Measurements from ENCODE around the gene POU2AF3. TPM values are rescaled to one million over a fixed set of nuclear protein-coding genes. Genes with fewer than 3 reads are reported as not detected.

POU2AF3 gene
- total and polyA plus RNA-seq, 2 of the 4 experiments (the other 2 are of a cell fraction) = 0.17 TPM; not detected in 1

DNA sequence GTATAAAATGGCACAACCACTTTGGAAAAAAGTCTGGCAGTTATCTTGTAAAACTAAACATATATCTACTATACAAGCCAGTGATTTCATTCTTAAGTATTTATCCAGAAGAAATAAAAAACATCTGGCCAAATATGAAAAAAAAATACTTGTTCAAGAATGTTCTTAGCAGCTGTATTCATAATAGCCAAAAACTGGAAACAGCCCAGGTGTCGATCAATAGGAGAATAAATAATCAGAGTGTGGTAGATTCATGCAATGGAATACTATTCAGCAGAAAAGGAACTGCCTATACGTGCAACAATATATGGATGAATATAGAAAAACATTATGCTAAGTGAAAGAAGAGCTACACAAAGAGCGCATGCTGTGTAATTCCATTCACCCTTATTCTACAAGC, 44.0 kb downstream of the POU2AF3 start:
- no peak overlapping the region for H2BK20ac ChIP-seq (ENCODE audit: low read depth, low read length)
- H4K5ac ChIP-seq (ENCODE audit: low read depth, low read length) = no peak overlapping the region
- H3K4ac ChIP-seq (ENCODE audit: low read depth, low read length) = no peak overlapping the region
- H3K4me2 ChIP-seq (ENCODE audit: low read depth, low read length) = no peak overlapping the region
- no peak overlapping the region for H4K91ac ChIP-seq (ENCODE audit: insufficient read depth, low read depth, low read length)
- H3K14ac ChIP-seq (replicated peaks; ENCODE audit: low read depth, low read length) = no peak overlapping the region
- H3K27ac ChIP-seq (ENCODE audit: insufficient read depth, low read length) = no peak overlapping the region
- H4K8ac ChIP-seq (ENCODE audit: low read depth in 2 of 2, low read length in 2 of 2) = no peak overlapping the region
- no peak overlapping the region for H2BK5ac ChIP-seq (ENCODE audit: low read depth, low read length, poor library complexity, severe bottlenecking)
- no peaks in the 10 kb centered on the region for H3K79me1 ChIP-seq (ENCODE audit: low read depth in 1 of 2, low read length in 2 of 2)
- POLR2A ChIA-PET (ENCODE audit: unreplicated experiment) = no interaction called here
- TF ChIP-seq RFX5 (IDR thresholded peaks at IDR 0.05; ENCODE audit: low read depth, low read length) (no peak), FOS (IDR thresholded peaks at IDR 0.05; ENCODE audit: low read depth, low read length) (no peak), POLR2A (IDR thresholded peaks at IDR 0.05; ENCODE audit: low read depth, low read length) (no peak), MAZ (IDR thresholded peaks at IDR 0.05; ENCODE audit: borderline replicate concordance, low read depth, low read length) (no peak), MXI1 (IDR thresholded peaks at IDR 0.05; ENCODE audit: borderline replicate concordance, low read depth, low read length) (no peak), CEBPB (IDR thresholded peaks at IDR 0.05; ENCODE audit: low read depth, low read length) (no peak), RAD21 (IDR thresholded peaks at IDR 0.05; ENCODE audit: low read length) (no peak), CHD1 (IDR thresholded peaks at IDR 0.05; ENCODE audit: low read depth, low read length) (no peak), MAFK (IDR thresholded peaks at IDR 0.05; ENCODE audit: low read depth, low read length) (no peak), BHLHE40 (IDR thresholded peaks at IDR 0.05; ENCODE audit: low read depth, low read length) (no peak)
- TF ChIP-seq, protein P1, sequence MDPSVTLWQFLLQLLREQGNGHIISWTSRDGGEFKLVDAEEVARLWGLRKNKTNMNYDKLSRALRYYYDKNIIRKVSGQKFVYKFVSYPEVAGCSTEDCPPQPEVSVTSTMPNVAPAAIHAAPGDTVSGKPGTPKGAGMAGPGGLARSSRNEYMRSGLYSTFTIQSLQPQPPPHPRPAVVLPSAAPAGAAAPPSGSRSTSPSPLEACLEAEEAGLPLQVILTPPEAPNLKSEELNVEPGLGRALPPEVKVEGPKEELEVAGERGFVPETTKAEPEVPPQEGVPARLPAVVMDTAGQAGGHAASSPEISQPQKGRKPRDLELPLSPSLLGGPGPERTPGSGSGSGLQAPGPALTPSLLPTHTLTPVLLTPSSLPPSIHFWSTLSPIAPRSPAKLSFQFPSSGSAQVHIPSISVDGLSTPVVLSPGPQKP (IDR thresholded peaks at IDR 0.05; ENCODE audit: borderline replicate concordance, low read depth, low read length) = no peak
- TF ChIP-seq, protein P2, sequence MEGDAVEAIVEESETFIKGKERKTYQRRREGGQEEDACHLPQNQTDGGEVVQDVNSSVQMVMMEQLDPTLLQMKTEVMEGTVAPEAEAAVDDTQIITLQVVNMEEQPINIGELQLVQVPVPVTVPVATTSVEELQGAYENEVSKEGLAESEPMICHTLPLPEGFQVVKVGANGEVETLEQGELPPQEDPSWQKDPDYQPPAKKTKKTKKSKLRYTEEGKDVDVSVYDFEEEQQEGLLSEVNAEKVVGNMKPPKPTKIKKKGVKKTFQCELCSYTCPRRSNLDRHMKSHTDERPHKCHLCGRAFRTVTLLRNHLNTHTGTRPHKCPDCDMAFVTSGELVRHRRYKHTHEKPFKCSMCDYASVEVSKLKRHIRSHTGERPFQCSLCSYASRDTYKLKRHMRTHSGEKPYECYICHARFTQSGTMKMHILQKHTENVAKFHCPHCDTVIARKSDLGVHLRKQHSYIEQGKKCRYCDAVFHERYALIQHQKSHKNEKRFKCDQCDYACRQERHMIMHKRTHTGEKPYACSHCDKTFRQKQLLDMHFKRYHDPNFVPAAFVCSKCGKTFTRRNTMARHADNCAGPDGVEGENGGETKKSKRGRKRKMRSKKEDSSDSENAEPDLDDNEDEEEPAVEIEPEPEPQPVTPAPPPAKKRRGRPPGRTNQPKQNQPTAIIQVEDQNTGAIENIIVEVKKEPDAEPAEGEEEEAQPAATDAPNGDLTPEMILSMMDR (conservative IDR thresholded peaks at IDR 0.05; ENCODE audit: low read depth, low read length) = no peak
- TF ChIP-seq, protein P3, sequence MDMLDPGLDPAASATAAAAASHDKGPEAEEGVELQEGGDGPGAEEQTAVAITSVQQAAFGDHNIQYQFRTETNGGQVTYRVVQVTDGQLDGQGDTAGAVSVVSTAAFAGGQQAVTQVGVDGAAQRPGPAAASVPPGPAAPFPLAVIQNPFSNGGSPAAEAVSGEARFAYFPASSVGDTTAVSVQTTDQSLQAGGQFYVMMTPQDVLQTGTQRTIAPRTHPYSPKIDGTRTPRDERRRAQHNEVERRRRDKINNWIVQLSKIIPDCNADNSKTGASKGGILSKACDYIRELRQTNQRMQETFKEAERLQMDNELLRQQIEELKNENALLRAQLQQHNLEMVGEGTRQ (IDR thresholded peaks at IDR 0.05; ENCODE audit: low read depth, low read length) = no peak
- dilution Hi-C loops (cut with HindIII; ENCODE audit: low sequenced_read_pairs, unreplicated experiment) = no loop called here
- no peak overlapping the region for H2AK5ac ChIP-seq (ENCODE audit: low read depth, low read length)
- H3K23ac ChIP-seq (ENCODE audit: low read depth, low read length) = no peak overlapping the region
- BruUV-seq (replicated peaks) = no TSS peak
- no peak overlapping the region for H3K56ac ChIP-seq (ENCODE audit: extremely low read depth, insufficient read depth, low read length)
- intact Hi-C loops (cut with micrococcal nuclease) = no loop called here
- H2AFZ ChIP-seq (replicated peaks; ENCODE audit: low read length, poor library complexity) = no peak overlapping the region
- H2BK120ac ChIP-seq (ENCODE audit: low read depth, low read length) = no peak overlapping the region
- ATAC-seq (ENCODE audit: low read depth) (no peak), DNase-seq (no peak)
- H3K4me1 ChIP-seq (ENCODE audit: control insufficient read depth, insufficient read depth, low read length) = no peaks in the 10 kb centered on the region
- no peaks in the 10 kb centered on the region for H3K9me3 ChIP-seq (ENCODE audit: control insufficient read depth, insufficient read depth, low read length)
- H3K36me3 ChIP-seq (ENCODE audit: control insufficient read depth, insufficient read depth, low read length) = no peaks in the 10 kb centered on the region
- in situ Hi-C loops (cut with MboI; ENCODE audit: low sequenced_read_pairs) = no loop called here
- no peak overlapping the region for H2AK9ac ChIP-seq (replicated peaks; ENCODE audit: low read depth, low read length, poor library complexity)
- no peak overlapping the region for H2BK15ac ChIP-seq (ENCODE audit: low read depth, low read length)
- CTCF ChIA-PET = no interaction called here
- H3K9me1 ChIP-seq (ENCODE audit: insufficient read depth, low read length) = no peaks in the 10 kb centered on the region
- no peaks in the 10 kb centered on the region for H4K20me1 ChIP-seq (ENCODE audit: insufficient read depth, low read length)
- H3K9ac ChIP-seq (ENCODE audit: low read depth, low read length) = no peak overlapping the region
- no peak overlapping the region for H3K4me3 ChIP-seq (ENCODE audit: insufficient read depth, low read depth, low read length)
- H3K18ac ChIP-seq (ENCODE audit: low read depth, low read length) = no peak overlapping the region
- H3K27me3 ChIP-seq (ENCODE audit: control insufficient read depth, insufficient read depth, low read length) = peaks cover 5% of the 10 kb centered on the region; the same call in 1 of the 2 replicates
- no CpG with 5 or more reads among the region's 3 CpGs for WGBS, 2 experiments (ENCODE audit: extremely low coverage in 2 of 2, insufficient read length in 1 of 2)

Data from IMR-90 (cell line).